ENCODE measurements around the gene CANT1. TPM values are rescaled to one million over a fixed set of nuclear protein-coding genes. Genes with fewer than 3 reads are reported as not detected.
"Not testable (repeated sequence)": the region's sequence is repeated elsewhere in the genome, so short reads cannot be mapped to it uniquely, and the experiment has no call there.

Gene CANT1
- total RNA-seq, 4 donors from 2014 or later, result 11.2 to 30.1 (median 21.6) TPM

DNA sequence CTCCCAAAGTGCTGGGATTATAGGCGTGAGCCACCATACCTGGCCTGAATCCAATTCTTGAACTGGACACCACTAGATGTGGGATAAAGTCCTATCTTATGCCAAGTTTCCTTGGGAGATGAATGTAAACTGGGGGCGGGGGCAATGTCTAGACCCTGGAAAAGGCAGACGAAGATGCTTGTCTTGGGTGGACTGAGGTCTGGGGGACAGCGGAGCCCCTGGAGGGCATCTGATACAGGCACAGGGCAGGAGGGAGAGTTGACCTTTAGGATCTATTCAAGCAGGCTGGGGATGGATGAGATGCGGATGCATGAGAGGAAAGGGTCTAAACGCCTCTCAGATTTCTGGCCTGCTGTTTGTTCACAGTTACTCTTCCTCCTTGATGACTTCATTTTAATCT is 26.1 kb upstream of the CANT1 start:
- ATAC-seq, result no peak
- TF ChIP-seq EP300 (IDR thresholded peaks at IDR 0.05) (no peak), POLR2A (IDR thresholded peaks at IDR 0.05) (no peak), POLR2AphosphoS5 (IDR thresholded peaks at IDR 0.05) (no peak)
- TF ChIP-seq, protein P1, sequence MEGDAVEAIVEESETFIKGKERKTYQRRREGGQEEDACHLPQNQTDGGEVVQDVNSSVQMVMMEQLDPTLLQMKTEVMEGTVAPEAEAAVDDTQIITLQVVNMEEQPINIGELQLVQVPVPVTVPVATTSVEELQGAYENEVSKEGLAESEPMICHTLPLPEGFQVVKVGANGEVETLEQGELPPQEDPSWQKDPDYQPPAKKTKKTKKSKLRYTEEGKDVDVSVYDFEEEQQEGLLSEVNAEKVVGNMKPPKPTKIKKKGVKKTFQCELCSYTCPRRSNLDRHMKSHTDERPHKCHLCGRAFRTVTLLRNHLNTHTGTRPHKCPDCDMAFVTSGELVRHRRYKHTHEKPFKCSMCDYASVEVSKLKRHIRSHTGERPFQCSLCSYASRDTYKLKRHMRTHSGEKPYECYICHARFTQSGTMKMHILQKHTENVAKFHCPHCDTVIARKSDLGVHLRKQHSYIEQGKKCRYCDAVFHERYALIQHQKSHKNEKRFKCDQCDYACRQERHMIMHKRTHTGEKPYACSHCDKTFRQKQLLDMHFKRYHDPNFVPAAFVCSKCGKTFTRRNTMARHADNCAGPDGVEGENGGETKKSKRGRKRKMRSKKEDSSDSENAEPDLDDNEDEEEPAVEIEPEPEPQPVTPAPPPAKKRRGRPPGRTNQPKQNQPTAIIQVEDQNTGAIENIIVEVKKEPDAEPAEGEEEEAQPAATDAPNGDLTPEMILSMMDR (IDR thresholded peaks at IDR 0.05), result no peak
- H3K27ac ChIP-seq, result peak overlapping the region in 1 of 4 donors; percentile 15
- WGBS, 2 donors (ENCODE audit: low coverage in 1 of 2), result 90 to 100% methylated on average over 2 to 3 of the region's 6 CpGs
- no peaks in the 10 kb centered on the region for H3K9me3 ChIP-seq
- H3K4me3 ChIP-seq, result no peak overlapping the region
- no peaks in the 10 kb centered on the region for H3K36me3 ChIP-seq
- H3K4me1 ChIP-seq, result peaks cover 0 to 69% (median 29%) of the 10 kb centered on the region in 3 donors
- no peaks in the 10 kb centered on the region for H3K27me3 ChIP-seq

DNA sequence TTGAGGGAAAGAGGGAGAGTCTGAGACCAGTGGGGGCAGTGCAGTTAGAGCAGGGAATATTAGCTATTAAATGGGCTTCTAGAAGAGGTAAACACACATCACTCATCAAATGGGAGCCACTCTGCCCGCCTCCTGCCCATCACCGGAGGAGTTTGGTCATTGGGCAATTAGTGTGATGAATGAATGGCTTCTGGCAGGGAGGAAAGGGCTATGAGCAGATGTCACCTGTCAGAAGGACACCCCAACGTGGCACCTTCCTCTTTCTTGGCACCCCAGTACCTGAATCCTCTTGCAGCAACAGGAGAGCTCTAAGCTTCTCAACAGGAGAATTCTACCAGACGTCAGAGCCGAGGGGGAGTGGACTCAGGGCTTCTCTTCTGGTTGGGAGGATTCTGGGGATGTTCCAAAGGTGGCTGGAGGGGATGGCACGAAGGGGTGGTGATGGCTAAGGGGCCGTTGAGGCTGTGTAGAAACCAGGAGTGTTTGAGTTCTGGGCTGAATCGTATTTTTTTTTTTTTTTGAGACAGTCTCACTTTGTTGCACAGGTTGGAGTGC is 25.4 kb upstream of the CANT1 start:
- ATAC-seq, result no peak
- H3K36me3 ChIP-seq, result no peaks in the 10 kb centered on the region
- H3K27ac ChIP-seq, result peak overlapping the region in 2 of 4 donors; percentile 70 to 78
- no peaks in the 10 kb centered on the region for H3K27me3 ChIP-seq
- no peak overlapping the region for H3K4me3 ChIP-seq
- TF ChIP-seq EP300 (IDR thresholded peaks at IDR 0.05) (no peak), POLR2AphosphoS5 (IDR thresholded peaks at IDR 0.05) (no peak), POLR2A (IDR thresholded peaks at IDR 0.05) (no peak)
- TF ChIP-seq, protein P1 (IDR thresholded peaks at IDR 0.05), result no peak
- 82 to 88% methylated on average over 3 to 6 of the region's 8 CpGs for WGBS, 2 donors (ENCODE audit: low coverage in 1 of 2)
- H3K4me1 ChIP-seq, result peaks cover 0 to 70% (median 29%) of the 10 kb centered on the region in 3 donors
- H3K9me3 ChIP-seq, result no peaks in the 10 kb centered on the region

DNA sequence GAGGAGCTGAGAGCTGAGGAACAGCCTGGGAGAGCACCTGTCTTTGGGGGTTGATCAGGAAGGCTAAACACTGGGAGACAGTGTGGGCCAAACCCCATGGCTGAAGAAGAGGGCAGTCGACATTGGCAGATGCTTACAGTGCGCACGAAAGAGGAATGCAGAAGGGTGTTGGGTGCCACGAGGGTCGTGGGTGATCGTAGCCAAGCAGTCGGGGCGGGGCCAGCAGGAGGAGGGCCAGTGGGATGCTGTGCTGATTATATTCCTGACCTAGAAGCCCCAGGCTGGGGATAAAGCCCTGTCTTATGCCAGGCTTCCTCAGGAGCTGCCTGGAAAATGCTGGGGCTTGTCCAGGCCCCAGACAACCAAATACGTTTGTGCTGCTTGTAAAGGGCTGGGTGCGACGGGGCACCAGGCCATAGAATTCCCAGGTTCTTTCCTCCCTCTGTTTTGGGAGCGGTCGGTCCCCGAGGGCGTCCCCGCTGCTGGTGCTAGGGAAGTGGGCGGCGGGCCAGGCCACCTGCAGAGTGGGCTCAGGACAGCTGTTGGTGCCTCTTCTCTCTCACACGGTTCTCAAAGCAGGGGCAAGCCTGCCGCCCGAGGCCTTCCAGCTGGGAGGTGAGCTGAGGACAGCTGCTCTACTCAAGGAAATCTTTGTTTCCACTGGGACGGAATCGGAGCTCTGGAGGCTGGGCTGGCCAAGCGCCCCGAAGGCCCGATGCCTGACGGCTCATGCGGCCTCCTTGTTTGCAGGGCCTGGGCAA is 24.4 kb upstream of the CANT1 start:
- WGBS, 2 donors (ENCODE audit: low coverage in 1 of 2), result 47 to 53% methylated on average over 5 to 9 of the region's 28 CpGs
- Histone ChIP-seq H3K4me1 (peaks cover 0 to 77% (median 29%) of the 10 kb centered on the region in 3 donors), H3K4me3 (no peak overlapping the region), H3K36me3 (no peaks in the 10 kb centered on the region), H3K27me3 (no peaks in the 10 kb centered on the region), H3K27ac (peak overlapping the region in 3 of 4 donors; percentile 70 to 78 (median 72)), H3K9me3 (no peaks in the 10 kb centered on the region)
- peak; percentile 27 for ATAC-seq
- no peak for TF ChIP-seq POLR2A (IDR thresholded peaks at IDR 0.05)
- no peak for TF ChIP-seq EP300 (IDR thresholded peaks at IDR 0.05)

DNA sequence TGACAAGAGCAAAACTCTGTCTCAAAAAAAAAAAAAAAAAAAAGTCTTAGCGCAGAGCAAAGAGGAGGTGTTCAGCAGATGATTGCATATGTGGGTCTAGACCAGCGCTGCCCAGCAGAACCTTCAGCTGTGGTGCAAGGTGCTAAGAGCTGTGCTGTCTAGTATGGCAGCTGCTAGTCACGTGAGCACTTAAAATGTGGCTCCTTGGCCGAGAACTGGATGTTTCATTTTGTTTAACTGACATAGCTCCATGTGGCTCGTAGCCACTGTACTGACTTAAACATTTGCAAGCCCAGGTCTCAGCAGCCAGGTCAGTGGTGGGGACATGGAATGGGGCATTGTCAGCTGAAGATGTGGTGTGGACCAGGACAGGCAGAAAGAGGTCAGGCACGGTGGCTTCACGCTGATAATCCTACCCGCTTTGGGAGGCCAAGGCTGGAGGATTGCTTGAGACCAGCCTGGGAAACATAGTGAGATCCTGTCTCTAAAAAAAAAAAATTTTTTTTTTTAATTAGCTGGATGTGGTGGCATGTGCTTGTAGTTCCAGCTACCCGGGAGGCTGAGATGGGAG is 23.6 kb upstream of the CANT1 start:
- no peak for ATAC-seq
- Histone ChIP-seq H3K9me3 (no peaks in the 10 kb centered on the region), H3K4me3 (no peak overlapping the region), H3K27ac (peak overlapping the region in 2 of 4 donors; percentile 70 to 78), H3K36me3 (no peaks in the 10 kb centered on the region), H3K27me3 (no peaks in the 10 kb centered on the region), H3K4me1 (peaks cover 0 to 77% (median 33%) of the 10 kb centered on the region in 3 donors)
- 76 to 88% methylated on average over 7 of the region's 9 CpGs for WGBS, 2 donors (ENCODE audit: low coverage in 1 of 2)
- no peak for TF ChIP-seq EP300 (IDR thresholded peaks at IDR 0.05)
- TF ChIP-seq POLR2A (IDR thresholded peaks at IDR 0.05), result no peak
- no peak for TF ChIP-seq POLR2AphosphoS5 (IDR thresholded peaks at IDR 0.05)
- TF ChIP-seq, protein P1 (IDR thresholded peaks at IDR 0.05), result no peak

DNA sequence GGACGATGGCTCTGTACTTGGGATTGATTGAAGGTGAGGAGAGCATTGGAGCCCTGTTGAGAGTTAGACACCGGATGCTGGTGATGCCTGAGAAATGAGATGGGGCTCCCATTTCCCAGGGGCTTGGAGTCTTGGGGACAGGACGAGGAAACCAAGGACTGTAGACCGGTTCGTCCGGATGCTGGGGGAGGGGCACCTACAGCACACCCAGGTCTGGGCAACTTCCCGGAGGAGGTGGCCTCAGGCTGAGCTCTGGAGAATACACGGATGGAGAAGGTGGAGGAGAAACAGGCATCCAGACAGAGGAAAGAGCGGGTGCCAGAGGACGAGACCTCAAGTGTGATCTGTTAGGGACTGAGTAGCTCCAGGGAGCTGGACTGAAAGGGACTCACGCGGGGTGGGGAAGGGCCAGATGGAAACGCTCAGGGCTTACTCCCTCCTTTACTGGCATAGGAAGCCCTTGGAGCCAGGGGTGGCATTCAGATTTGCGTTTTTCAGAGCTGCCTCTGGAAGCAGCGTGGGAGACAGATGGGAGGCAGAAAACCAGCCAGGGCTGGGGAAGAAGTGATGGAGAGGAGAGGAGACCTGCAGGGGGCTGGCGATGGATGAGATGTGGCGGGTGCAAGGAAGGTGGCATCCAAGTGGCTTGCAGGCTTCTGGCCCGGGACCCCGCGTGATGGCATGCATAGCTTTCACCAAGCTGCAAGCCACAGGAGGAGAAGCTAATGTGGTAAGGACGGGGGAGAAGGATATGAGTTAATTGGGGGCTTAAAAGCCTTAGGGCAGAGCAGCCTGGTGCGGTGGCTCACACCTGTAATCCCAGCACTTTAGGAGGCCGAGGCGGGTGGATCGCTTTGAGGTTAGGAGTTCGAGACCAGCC is 22.7 kb upstream of the CANT1 start:
- TF ChIP-seq, protein P1 (IDR thresholded peaks at IDR 0.05), result no peak
- no peak for TF ChIP-seq POLR2A (IDR thresholded peaks at IDR 0.05)
- no peak for TF ChIP-seq POLR2AphosphoS5 (IDR thresholded peaks at IDR 0.05)
- no peak for TF ChIP-seq EP300 (IDR thresholded peaks at IDR 0.05)
- H3K4me3 ChIP-seq, result no peak overlapping the region
- H3K36me3 ChIP-seq, result no peaks in the 10 kb centered on the region
- ATAC-seq, result no peak
- H3K27ac ChIP-seq, result peak overlapping the region in 1 of 4 donors; percentile 0
- H3K4me1 ChIP-seq, result peaks cover 0 to 82% (median 41%) of the 10 kb centered on the region in 3 donors
- H3K27me3 ChIP-seq, result no peaks in the 10 kb centered on the region
- H3K9me3 ChIP-seq, result no peaks in the 10 kb centered on the region
- 82 to 88% methylated on average over 20 to 25 of the region's 26 CpGs for WGBS, 2 donors (ENCODE audit: low coverage in 1 of 2)

DNA sequence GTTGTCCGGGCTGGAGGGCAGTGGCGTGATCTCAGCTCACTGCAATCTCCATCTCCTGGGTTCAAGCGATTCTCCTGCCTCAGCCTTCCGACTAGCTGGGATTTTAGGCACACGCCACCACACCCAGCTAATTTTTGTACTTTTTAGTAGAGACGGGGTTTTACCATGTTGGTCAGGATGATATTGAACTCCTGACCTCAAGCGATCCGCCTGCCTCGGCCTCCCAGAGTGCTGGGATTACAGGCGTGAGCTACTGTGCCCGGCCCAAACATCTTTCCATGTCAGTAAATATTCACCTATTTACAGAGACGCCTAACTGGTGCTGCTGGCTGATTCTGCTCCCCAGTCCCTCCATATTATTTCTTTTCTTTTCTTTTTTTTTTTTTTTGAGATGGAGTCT is 21.1 kb upstream of the CANT1 start:
- not testable (repeated sequence) for H3K36me3 ChIP-seq, H3K27ac ChIP-seq, H3K9me3 ChIP-seq, H3K27me3 ChIP-seq, H3K4me3 ChIP-seq, ATAC-seq
- WGBS, 2 donors (ENCODE audit: low coverage in 1 of 2), result 91 to 100% methylated on average over 6 to 7 of the region's 12 CpGs
- peaks cover 6 to 82% (median 48%) of the 10 kb centered on the region in 3 donors for H3K4me1 ChIP-seq
